ENCODE results near the gene ALDH8A1. TPM values are rescaled to one million over a fixed set of nuclear protein-coding genes. Genes with fewer than 3 reads are reported as not detected.
"Not testable (repeated sequence)": the region's sequence is repeated elsewhere in the genome, so short reads cannot be mapped to it uniquely, and the experiment has no call there.

The ALDH8A1 gene
- total RNA-seq, 1 donor from 2014 or later: 0.46 TPM

GRCh38 chr6:134911547-134911946, 38.4 kb downstream of the ALDH8A1 start:
- no peaks in the 10 kb centered on the region for H3K9me3 Mint-ChIP-seq
- H3K27ac Mint-ChIP-seq: no peak overlapping the region
- peaks cover 6% of the 10 kb centered on the region for H3K27me3 Mint-ChIP-seq
- H3K4me3 Mint-ChIP-seq: no peak overlapping the region
- TF ChIP-seq CTCF (conservative IDR thresholded peaks at IDR 0.05): no peak
- peaks cover 13% of the 10 kb centered on the region for H3K4me1 Mint-ChIP-seq (ENCODE audit: unreplicated experiment)
- no peaks in the 10 kb centered on the region for H3K36me3 Mint-ChIP-seq
- no peak for DNase-seq (ENCODE audit: extremely low spot score, unreplicated experiment)

GRCh38 chr6:134910593-134910935, 39.3 kb downstream of the ALDH8A1 start:
- no peaks in the 10 kb centered on the region for H3K27me3 Mint-ChIP-seq
- H3K27ac Mint-ChIP-seq: no peak overlapping the region
- H3K4me1 Mint-ChIP-seq (ENCODE audit: unreplicated experiment): peaks cover 13% of the 10 kb centered on the region
- no peaks in the 10 kb centered on the region for H3K36me3 Mint-ChIP-seq
- no peaks in the 10 kb centered on the region for H3K9me3 Mint-ChIP-seq
- TF ChIP-seq CTCF (conservative IDR thresholded peaks at IDR 0.05): no peak
- no peak for DNase-seq (ENCODE audit: extremely low spot score, unreplicated experiment)
- no peak overlapping the region for H3K4me3 Mint-ChIP-seq

GRCh38 chr6:134909701-134910592, 40.0 kb downstream of the ALDH8A1 start:
- H3K9me3 Mint-ChIP-seq: no peaks in the 10 kb centered on the region
- H3K27ac Mint-ChIP-seq: no peak overlapping the region
- H3K4me3 Mint-ChIP-seq: no peak overlapping the region
- peaks cover 13% of the 10 kb centered on the region for H3K4me1 Mint-ChIP-seq (ENCODE audit: unreplicated experiment)
- no peaks in the 10 kb centered on the region for H3K27me3 Mint-ChIP-seq
- DNase-seq (ENCODE audit: extremely low spot score, unreplicated experiment): no peak
- H3K36me3 Mint-ChIP-seq: no peaks in the 10 kb centered on the region
- no peak for TF ChIP-seq CTCF (conservative IDR thresholded peaks at IDR 0.05)

- Mint-ChIP-seq H3K27ac (no peak overlapping the region), H3K9me3 (no peaks in the 10 kb centered on the region), H3K4me1 (ENCODE audit: unreplicated experiment) (peaks cover 13% of the 10 kb centered on the region), H3K4me3 (no peak overlapping the region), H3K27me3 (no peaks in the 10 kb centered on the region), H3K36me3 (no peaks in the 10 kb centered on the region)
- TF ChIP-seq CTCF (conservative IDR thresholded peaks at IDR 0.05): no peak
- no peak for DNase-seq (ENCODE audit: extremely low spot score, unreplicated experiment)
Measured at GRCh38 chr6:134908906-134909516, 40.9 kb downstream of the ALDH8A1 start.

- H3K36me3 Mint-ChIP-seq: not testable (repeated sequence)
Measured at GRCh38 chr6:134904731-134905130, 45.2 kb downstream of the ALDH8A1 start.

GRCh38 chr6:134903448-134903847, 46.5 kb downstream of the ALDH8A1 start:
- DNase-seq (ENCODE audit: extremely low spot score, unreplicated experiment): no peak
- Mint-ChIP-seq H3K9me3 (no peaks in the 10 kb centered on the region), H3K27ac (no peak overlapping the region), H3K36me3 (no peaks in the 10 kb centered on the region), H3K27me3 (peaks cover 9% of the 10 kb centered on the region), H3K4me3 (no peak overlapping the region), H3K4me1 (ENCODE audit: unreplicated experiment) (peaks cover 9% of the 10 kb centered on the region)
- no peak for TF ChIP-seq CTCF (conservative IDR thresholded peaks at IDR 0.05)

More at GRCh38 chr6:134904731-134905130, 45.2 kb downstream of the ALDH8A1 start:
- not testable (repeated sequence) for H3K27me3 Mint-ChIP-seq; H3K27ac Mint-ChIP-seq; H3K4me3 Mint-ChIP-seq; H3K4me1 Mint-ChIP-seq (ENCODE audit: unreplicated experiment); H3K9me3 Mint-ChIP-seq; DNase-seq (ENCODE audit: extremely low spot score, unreplicated experiment)

All from type B pancreatic cell (in vitro differentiated cells).